ENCODE data around the gene RPS6KB1. TPM values are rescaled to one million over a fixed set of nuclear protein-coding genes. Genes with fewer than 3 reads are reported as not detected.
A peak's percentile ranks its signal among the peaks of the same experiment; 100 is the strongest.

The RPS6KB1 gene
- total and polyA plus RNA-seq, 9 of the 15 experiments (the other 6 are each of a cell fraction or from before 2014, with no cell fraction given): 8.8 to 60.7 (median 35.1) TPM

GRCh38 chr17:59892924-59893675, at the start of gene RPS6KB1, which contains the start of gene TUBD1 (continued):
- TF ChIP-seq THRB (CRISPR knock-in tag; conservative IDR thresholded peaks at IDR 0.05): no peak
- no peak for TF ChIP-seq TCF7L2 (IDR thresholded peaks at IDR 0.05; ENCODE audit: low read depth, low read length)
- no peak for TF ChIP-seq ETV6 (IDR thresholded peaks at IDR 0.05; ENCODE audit: borderline replicate concordance in 1 of 2, low read depth in 2 of 2, low read length in 1 of 2)
- 0 out of 2 replicates have a peak, but pooled peaks have one; percentile 68 for TF ChIP-seq ETV6 (CRISPR knock-in tag; IDR thresholded peaks at IDR 0.05; ENCODE audit: borderline replicate concordance)

- H3K4me1 ChIP-seq (replicated peaks in 1 of 2; ENCODE audit: control insufficient read depth in 2 of 2, insufficient read depth in 2 of 2, low read length in 2 of 2): peaks cover 20 to 42% of the 10 kb centered on the region in 2 experiments
- no peak overlapping the region for H2AFZ ChIP-seq (ENCODE audit: low read depth, low read length)
- ATAC-seq: no peak
- H3K27ac ChIP-seq (ENCODE audit: extremely low read depth, low read depth, low read length): peak overlapping the region; percentile 38; the same call in 1 of the 3 replicates
- intact Hi-C loops (cut with micrococcal nuclease): no loop called here
- WGBS (ENCODE audit: insufficient coverage, low coverage, missing lambda C conversion rate): 67% methylated on average over 3 of the region's 3 CpGs
- peak overlapping the region in 1 of 2 experiments; percentile 19; a peak in 1 of 4 replicates for H3K9ac ChIP-seq (ENCODE audit: insufficient read depth in 1 of 2, low read depth in 2 of 2, low read length in 2 of 2)
- H3K4me2 ChIP-seq (ENCODE audit: insufficient read depth, low read length): no peak overlapping the region
- no peaks in the 10 kb centered on the region for H3K9me1 ChIP-seq (ENCODE audit: control insufficient read depth, insufficient read depth, low read length)
- ChIA-PET CTCF (ENCODE audit: low intra/inter-chr PET ratio) (no interaction called here), POLR2A (interaction anchor here (0.6 to 2.0 kb wide), 4 partner anchors 16 to 560 kb away, joined by 3 to 13 read pairs (median 4); no protein-coding TSS in a partner anchor)
- peaks cover 34% of the 10 kb centered on the region for H3K79me2 ChIP-seq (ENCODE audit: control insufficient read depth, insufficient read depth, low read length)
- H3K36me3 ChIP-seq (ENCODE audit: control insufficient read depth, insufficient read depth, low read length): peaks cover 22% of the 10 kb centered on the region
- in situ Hi-C loops (cut with MboI): loop anchor here (5.0 kb wide), 1 partner anchor 88 kb away; no protein-coding TSS in a partner anchor
- no TSS peak for BruUV-seq (replicated peaks)
- H4K20me1 ChIP-seq (replicated peaks; ENCODE audit: control insufficient read depth, insufficient read depth, low read length): no peaks in the 10 kb centered on the region
- FAIRE-seq: no peak
- DNase-seq (ENCODE audit: extremely low read depth in 1 of 4, low spot score in 3 of 4): no peak
- no peaks in the 10 kb centered on the region for H3K9me3 ChIP-seq (replicated peaks; ENCODE audit: control insufficient read depth, insufficient read depth, low read depth, low read length)
- H3K4me3 ChIP-seq: no peak overlapping the region
- H3K27me3 ChIP-seq (ENCODE audit: control insufficient read depth in 2 of 2, insufficient read depth in 2 of 2, low read length in 2 of 2): no peaks in the 10 kb centered on the region
- TF ChIP-seq HBP1 (CRISPR knock-in tag; IDR thresholded peaks at IDR 0.05) (peak; percentile 85), NR2C1 (IDR thresholded peaks at IDR 0.05) (no peak), NR2C1 (tag; IDR thresholded peaks at IDR 0.05) (no peak), ZFP36 (IDR thresholded peaks at IDR 0.05; ENCODE audit: low read depth, low read length, partially characterized antibody) (no peak)
These were observed 47.9 kb upstream of the RPS6KB1 start for GRCh38 chr17:59844884-59845594.
